ENCODE measurements around the gene FAM184B. TPM values are rescaled to one million over a fixed set of nuclear protein-coding genes. Genes with fewer than 3 reads are reported as not detected.

FAM184B gene
- total and polyA plus RNA-seq, 2 of the 4 experiments (the other 2 are of a cell fraction) = 0.07 to 0.18 TPM

- no peak overlapping the region for H4K5ac ChIP-seq (ENCODE audit: low read depth, low read length)
- no peak overlapping the region for H2AFZ ChIP-seq (replicated peaks; ENCODE audit: low read length, poor library complexity)
- H3K23ac ChIP-seq (ENCODE audit: low read depth, low read length) = no peak overlapping the region
- no peaks in the 10 kb centered on the region for H3K79me1 ChIP-seq (ENCODE audit: low read depth in 1 of 2, low read length in 2 of 2)
- TF ChIP-seq MAZ (IDR thresholded peaks at IDR 0.05; ENCODE audit: borderline replicate concordance, low read depth, low read length) (no peak), CEBPB (IDR thresholded peaks at IDR 0.05; ENCODE audit: low read depth, low read length) (no peak), CHD1 (IDR thresholded peaks at IDR 0.05; ENCODE audit: low read depth, low read length) (no peak)
- DNase-seq = no peak
- H4K91ac ChIP-seq (ENCODE audit: insufficient read depth, low read depth, low read length) = no peak overlapping the region
- H4K8ac ChIP-seq (ENCODE audit: low read depth in 2 of 2, low read length in 2 of 2) = no peak overlapping the region
- intact Hi-C loops (cut with micrococcal nuclease) = no loop called here
- no peak overlapping the region for H3K27ac ChIP-seq (ENCODE audit: insufficient read depth, low read length)
- H3K4me2 ChIP-seq (ENCODE audit: low read depth, low read length) = no peak overlapping the region
- no peaks in the 10 kb centered on the region for H3K9me3 ChIP-seq (ENCODE audit: control insufficient read depth, insufficient read depth, low read length)
- H3K9me1 ChIP-seq (ENCODE audit: insufficient read depth, low read length) = no peaks in the 10 kb centered on the region
- dilution Hi-C loops (cut with HindIII; ENCODE audit: low sequenced_read_pairs, unreplicated experiment) = no loop called here
- no peaks in the 10 kb centered on the region for H3K4me1 ChIP-seq (ENCODE audit: control insufficient read depth, insufficient read depth, low read length)
- no peaks in the 10 kb centered on the region; the same call in 1 of the 2 replicates for H4K20me1 ChIP-seq (ENCODE audit: insufficient read depth, low read length)
- H3K27me3 ChIP-seq (ENCODE audit: control insufficient read depth, insufficient read depth, low read length) = no peaks in the 10 kb centered on the region
- BruUV-seq (replicated peaks) = no TSS peak
- in situ Hi-C loops (cut with MboI; ENCODE audit: low sequenced_read_pairs) = no loop called here
- no peaks in the 10 kb centered on the region for H3K36me3 ChIP-seq (ENCODE audit: control insufficient read depth, insufficient read depth, low read length)
- no peak overlapping the region for H2BK15ac ChIP-seq (ENCODE audit: low read depth, low read length)
- no peak overlapping the region for H3K14ac ChIP-seq (replicated peaks; ENCODE audit: low read depth, low read length)
- no peak overlapping the region for H2BK20ac ChIP-seq (ENCODE audit: low read depth, low read length)
- WGBS, 2 experiments (ENCODE audit: extremely low coverage in 2 of 2, insufficient read length in 1 of 2) = 83% methylated on average over 1 of the region's 2 CpGs; no CpG with 5 or more reads in 1 of the 2 experiments
- H2BK5ac ChIP-seq (ENCODE audit: low read depth, low read length, poor library complexity, severe bottlenecking) = no peak overlapping the region
- POLR2A ChIA-PET (ENCODE audit: unreplicated experiment) = no interaction called here
- H2AK5ac ChIP-seq (ENCODE audit: low read depth, low read length) = no peak overlapping the region
- no peak overlapping the region for H3K18ac ChIP-seq (ENCODE audit: low read depth, low read length)
- no peak overlapping the region for H3K4ac ChIP-seq (ENCODE audit: low read depth, low read length)
- H3K4me3 ChIP-seq (ENCODE audit: insufficient read depth, low read depth, low read length) = no peak overlapping the region
- CTCF ChIA-PET = interaction anchor here (0.7 kb wide), 1 partner anchor 159 kb away, joined by 3 read pairs; the partner anchor contains the start of gene LAP3
- no peak overlapping the region for H3K9ac ChIP-seq (ENCODE audit: low read depth, low read length)
- no peak overlapping the region for H3K56ac ChIP-seq (ENCODE audit: extremely low read depth, insufficient read depth, low read length)
- no peak for ATAC-seq (ENCODE audit: low read depth)
- H2BK120ac ChIP-seq (ENCODE audit: low read depth, low read length) = no peak overlapping the region
- no peak overlapping the region for H2AK9ac ChIP-seq (replicated peaks; ENCODE audit: low read depth, low read length, poor library complexity)
Measured at GRCh38 chr4:17736484-17736883, 44.9 kb downstream of the FAM184B start.
